ENCODE results near the gene ZC3H12C.

- TF ChIP-seq POLR2A (IDR thresholded peaks at IDR 0.05; ENCODE audit: low read length) (no peak), GATA1 (IDR thresholded peaks at IDR 0.05; ENCODE audit: low read depth, low read length) (no peak)
Observed at GRCh38 chr11:110156503-110156902, 63.3 kb downstream of the ZC3H12C start.

All from erythroblast (primary cell).